Stimulated activated CD8-positive, alpha-beta memory T cell treated with anti-CD3 and anti-CD28 coated beads, Interleukin-15, amount 100 ng/mL, for 4 hours (primary cell): ENCODE results near the gene KLF16.
A peak's percentile ranks its signal among the peaks of the same experiment; 100 is the strongest.

Experiments used
- DNase-seq, 2 donors: peaks; one replicate each; pipeline ENCODE4 v3.0.0-alpha.2; 2020; ENCODE audit warnings: low read depth in 2 of 2

KLF16 gene

GRCh38 chr19:1855040-1855827 is 8.1 kb downstream of the KLF16 start:
- peak; percentile 45 to 46 for DNase-seq

GRCh38 chr19:1854542-1855039 is 8.8 kb downstream of the KLF16 start:
- no peak for DNase-seq

- DNase-seq = no peak
Measured at GRCh38 chr19:1854039-1854541, 9.3 kb downstream of the KLF16 start.

GRCh38 chr19:1853295-1854038 is 9.9 kb downstream of the KLF16 start:
- peak; percentile 34 to 49 for DNase-seq

GRCh38 chr19:1852581-1853128 is 10.7 kb downstream of the KLF16 start:
- no peak for DNase-seq

- peak; percentile 50 to 58 for DNase-seq
Measured at GRCh38 chr19:1851654-1852580, 11.5 kb downstream of the KLF16 start.

GRCh38 chr19:1850809-1851653 is 12.3 kb downstream of the KLF16 start:
- DNase-seq = no peak

- DNase-seq = no peak
Measured at GRCh38 chr19:1849886-1850398, 13.4 kb downstream of the KLF16 start.

- DNase-seq = no peak
Measured at GRCh38 chr19:1849132-1849474, 14.3 kb downstream of the KLF16 start.

- peak; percentile 94 to 95 for DNase-seq
Measured at GRCh38 chr19:1848399-1849131, 14.8 kb downstream of the KLF16 start, which contains the start of gene REXO1. Gene REXO1, minus strand, starts transcription at chr19:1848483. Its CDS starts 125 bp downstream, at chr19:1848358.

- no peak for DNase-seq
Measured at GRCh38 chr19:1847684-1848398, 15.5 kb downstream of the KLF16 start.

GRCh38 chr19:1847348-1847683 is 16.1 kb downstream of the KLF16 start:
- no peak for DNase-seq

- no peak for DNase-seq
Measured at GRCh38 chr19:1846517-1847204, 16.7 kb downstream of the KLF16 start.

GRCh38 chr19:1845642-1846041 is 17.7 kb downstream of the KLF16 start:
- DNase-seq = no peak

GRCh38 chr19:1845125-1845515 is 18.3 kb downstream of the KLF16 start:
- no peak for DNase-seq

- DNase-seq = no peak
Measured at GRCh38 chr19:1844513-1845124, 18.8 kb downstream of the KLF16 start.

GRCh38 chr19:1843646-1844394 is 19.6 kb downstream of the KLF16 start:
- DNase-seq = no peak
